ENCODE data around the gene GPR89B.
"Not testable (repeated sequence)": the region's sequence is repeated elsewhere in the genome, so short reads cannot be mapped to it uniquely, and the experiment has no call there.

DNA sequence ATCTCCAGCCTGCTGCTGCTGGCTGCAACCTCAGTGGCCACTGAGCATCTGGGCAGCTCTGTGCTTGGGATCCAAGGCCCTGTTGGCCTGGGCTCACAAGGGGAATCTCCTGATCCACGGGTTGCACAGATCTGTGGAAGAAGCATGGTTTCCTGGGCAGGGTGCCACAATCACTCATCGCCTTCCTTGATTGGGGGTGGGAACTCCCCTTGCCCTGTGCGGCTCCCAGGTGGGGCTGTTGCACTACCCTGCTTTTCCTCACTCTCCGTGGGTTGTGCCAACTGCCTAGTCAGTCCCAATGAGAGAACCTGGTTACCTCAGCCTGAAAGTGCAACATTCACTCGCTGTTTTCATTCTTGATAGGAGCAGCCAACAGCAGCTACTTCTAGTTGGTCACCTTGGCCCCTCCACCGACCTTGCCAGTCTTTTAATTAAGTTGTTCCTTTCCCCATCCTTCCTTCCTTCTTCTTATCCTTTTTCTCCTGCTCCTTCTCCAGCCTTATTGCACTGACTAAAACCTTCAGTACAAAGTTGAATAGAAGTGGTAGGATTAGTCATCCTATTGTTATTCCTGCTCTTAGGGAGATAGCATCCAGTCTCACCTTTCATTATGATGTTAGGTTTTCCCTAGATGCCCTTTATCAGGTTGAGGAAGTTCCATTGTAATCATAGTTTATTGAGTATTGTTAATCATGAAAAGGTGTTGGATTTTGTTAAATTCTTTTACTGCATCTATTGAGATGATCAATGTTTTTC is 50.9 kb downstream of the GPR89B start:
- TF ChIP-seq, protein P1, sequence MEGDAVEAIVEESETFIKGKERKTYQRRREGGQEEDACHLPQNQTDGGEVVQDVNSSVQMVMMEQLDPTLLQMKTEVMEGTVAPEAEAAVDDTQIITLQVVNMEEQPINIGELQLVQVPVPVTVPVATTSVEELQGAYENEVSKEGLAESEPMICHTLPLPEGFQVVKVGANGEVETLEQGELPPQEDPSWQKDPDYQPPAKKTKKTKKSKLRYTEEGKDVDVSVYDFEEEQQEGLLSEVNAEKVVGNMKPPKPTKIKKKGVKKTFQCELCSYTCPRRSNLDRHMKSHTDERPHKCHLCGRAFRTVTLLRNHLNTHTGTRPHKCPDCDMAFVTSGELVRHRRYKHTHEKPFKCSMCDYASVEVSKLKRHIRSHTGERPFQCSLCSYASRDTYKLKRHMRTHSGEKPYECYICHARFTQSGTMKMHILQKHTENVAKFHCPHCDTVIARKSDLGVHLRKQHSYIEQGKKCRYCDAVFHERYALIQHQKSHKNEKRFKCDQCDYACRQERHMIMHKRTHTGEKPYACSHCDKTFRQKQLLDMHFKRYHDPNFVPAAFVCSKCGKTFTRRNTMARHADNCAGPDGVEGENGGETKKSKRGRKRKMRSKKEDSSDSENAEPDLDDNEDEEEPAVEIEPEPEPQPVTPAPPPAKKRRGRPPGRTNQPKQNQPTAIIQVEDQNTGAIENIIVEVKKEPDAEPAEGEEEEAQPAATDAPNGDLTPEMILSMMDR (IDR thresholded peaks at IDR 0.05) = not testable (repeated sequence)
- TF ChIP-seq POLR2A (IDR thresholded peaks at IDR 0.05) = not testable (repeated sequence)

Data from uterus (tissue), 2 donors.